ENCODE measurements around the gene SACS.

SACS gene

GRCh38 chr13:23365652-23366051 is 67.8 kb downstream of the SACS start:
- Histone ChIP-seq H3K4me1 (ENCODE audit: insufficient read depth, low read length, severe bottlenecking) (no peaks in the 10 kb centered on the region), H4K20me1 (ENCODE audit: insufficient read depth, low read length) (no peaks in the 10 kb centered on the region), H3K9me3 (ENCODE audit: low read length) (no peaks in the 10 kb centered on the region), H3K9me2 (ENCODE audit: low read depth, low read length) (no peaks in the 10 kb centered on the region), H2AFZ (ENCODE audit: low read length) (no peak overlapping the region), H3K9ac (ENCODE audit: low read length) (no peak overlapping the region), H3K36me3 (ENCODE audit: insufficient read depth, low read length) (peaks cover 58% of the 10 kb centered on the region), H3K4me3 (ENCODE audit: low read depth, low read length, poor library complexity, severe bottlenecking) (no peak overlapping the region), H3F3A (ENCODE audit: insufficient read depth, low read length) (no peaks in the 10 kb centered on the region), H3K79me2 (ENCODE audit: insufficient read depth, low read length) (no peaks in the 10 kb centered on the region), H3K27ac (ENCODE audit: low read depth, low read length, poor library complexity, severe bottlenecking) (no peak overlapping the region), H3K27me3 (ENCODE audit: insufficient read depth, low read length) (no peaks in the 10 kb centered on the region), H3K4me2 (ENCODE audit: low read length) (no peak overlapping the region)
- TF ChIP-seq EZH2 (IDR thresholded peaks at IDR 0.05; ENCODE audit: borderline replicate concordance, low read length) (no peak), CTCF (IDR thresholded peaks at IDR 0.05; ENCODE audit: low read length) (no peak)

- no peaks in the 10 kb centered on the region for H4K20me1 ChIP-seq (ENCODE audit: insufficient read depth, low read length)
- no peaks in the 10 kb centered on the region for H3K79me2 ChIP-seq (ENCODE audit: insufficient read depth, low read length)
These were observed 73.6 kb downstream of the SACS start for GRCh38 chr13:23359882-23360281.

GRCh38 chr13:23357349-23357748 is 76.2 kb downstream of the SACS start:
- no peaks in the 10 kb centered on the region for H3F3A ChIP-seq (ENCODE audit: insufficient read depth, low read length)
- no peak overlapping the region for H3K9ac ChIP-seq (ENCODE audit: low read length)
- H3K4me3 ChIP-seq (ENCODE audit: low read depth, low read length, poor library complexity, severe bottlenecking): no peak overlapping the region
- peaks cover 29% of the 10 kb centered on the region for H3K36me3 ChIP-seq (ENCODE audit: insufficient read depth, low read length)
- H3K9me3 ChIP-seq (ENCODE audit: low read length): no peaks in the 10 kb centered on the region
- H4K20me1 ChIP-seq (ENCODE audit: insufficient read depth, low read length): no peaks in the 10 kb centered on the region
- TF ChIP-seq CTCF (IDR thresholded peaks at IDR 0.05; ENCODE audit: low read length) (no peak), EZH2 (IDR thresholded peaks at IDR 0.05; ENCODE audit: borderline replicate concordance, low read length) (no peak)
- H3K27ac ChIP-seq (ENCODE audit: low read depth, low read length, poor library complexity, severe bottlenecking): no peak overlapping the region
- H3K79me2 ChIP-seq (ENCODE audit: insufficient read depth, low read length): no peaks in the 10 kb centered on the region
- no peaks in the 10 kb centered on the region for H3K27me3 ChIP-seq (ENCODE audit: insufficient read depth, low read length)
- H2AFZ ChIP-seq (ENCODE audit: low read length): no peak overlapping the region
- H3K9me2 ChIP-seq (ENCODE audit: low read depth, low read length): no peaks in the 10 kb centered on the region
- no peaks in the 10 kb centered on the region for H3K4me1 ChIP-seq (ENCODE audit: insufficient read depth, low read length, severe bottlenecking)
- H3K4me2 ChIP-seq (ENCODE audit: low read length): no peak overlapping the region

More at GRCh38 chr13:23359882-23360281, 73.6 kb downstream of the SACS start:
- H3K4me3 ChIP-seq (ENCODE audit: low read depth, low read length, poor library complexity, severe bottlenecking): no peak overlapping the region
- no peak overlapping the region for H3K4me2 ChIP-seq (ENCODE audit: low read length)
- no peak overlapping the region for H2AFZ ChIP-seq (ENCODE audit: low read length)
- H3K9me3 ChIP-seq (ENCODE audit: low read length): no peaks in the 10 kb centered on the region
- no peaks in the 10 kb centered on the region for H3K4me1 ChIP-seq (ENCODE audit: insufficient read depth, low read length, severe bottlenecking)
- TF ChIP-seq EZH2 (IDR thresholded peaks at IDR 0.05; ENCODE audit: borderline replicate concordance, low read length) (no peak), CTCF (IDR thresholded peaks at IDR 0.05; ENCODE audit: low read length) (no peak)
- no peaks in the 10 kb centered on the region for H3K9me2 ChIP-seq (ENCODE audit: low read depth, low read length)
- H3K27ac ChIP-seq (ENCODE audit: low read depth, low read length, poor library complexity, severe bottlenecking): no peak overlapping the region
- peaks cover 40% of the 10 kb centered on the region for H3K36me3 ChIP-seq (ENCODE audit: insufficient read depth, low read length)
- no peaks in the 10 kb centered on the region for H3F3A ChIP-seq (ENCODE audit: insufficient read depth, low read length)
- no peaks in the 10 kb centered on the region for H3K27me3 ChIP-seq (ENCODE audit: insufficient read depth, low read length)
- H3K9ac ChIP-seq (ENCODE audit: low read length): no peak overlapping the region

Measured in OCI-LY1 (cell line).